Osteoblast (primary cell): Measurements from ENCODE around the gene NAB2. TPM values are rescaled to one million over a fixed set of nuclear protein-coding genes. Genes with fewer than 3 reads are reported as not detected.

ENCODE experiments used
- DNase-seq: peaks from one replicate; pipeline ENCODE4 v3.0.0; 2011; ENCODE audit warnings: low spot score, mixed read lengths; ENCODE audit not compliant: insufficient read length; ENCODE audit errors: missing footprints
- H2AFZ ChIP-seq: 2 replicates; pipeline ENCODE4 v1.6.0; 2011; ENCODE audit warnings: mild to moderate bottlenecking, low read length
- H3K27ac ChIP-seq: 2 replicates; pipeline ENCODE4 v1.5.1; 2011; ENCODE audit warnings: mild to moderate bottlenecking, low read depth, low read length, moderate library complexity
- H3K27me3 ChIP-seq: 2 replicates; pipeline ENCODE4 v1.6.0; 2012; ENCODE audit warnings: mild to moderate bottlenecking, control low read depth, inconsistent platforms, low read length, moderate library complexity; ENCODE audit not compliant: insufficient read depth
- H3K36me3 ChIP-seq: 2 replicates; pipeline ENCODE4 v1.5.1; 2011; ENCODE audit warnings: mild to moderate bottlenecking, low read length, control low read depth, moderate library complexity; ENCODE audit not compliant: insufficient read depth
- H3K4me1 ChIP-seq: 2 replicates; pipeline ENCODE4 v1.5.1; 2011; ENCODE audit warnings: mild to moderate bottlenecking, low read length, control low read depth, moderate library complexity; ENCODE audit not compliant: insufficient read depth
- H3K4me2 ChIP-seq: 2 replicates; pipeline ENCODE4 v1.6.0; 2011; ENCODE audit warnings: mild to moderate bottlenecking, low read length; ENCODE audit not compliant: insufficient read depth
- H3K4me3 ChIP-seq: fragments of 200-600 bp; sonication (generic); 3 replicates; pipeline ENCODE4 v1.5.1; 2012; ENCODE audit warnings: mild to moderate bottlenecking, low read length, inconsistent platforms; ENCODE audit not compliant: insufficient read depth
- H3K79me2 ChIP-seq: 2 replicates; pipeline ENCODE4 v1.6.0; 2012; ENCODE audit warnings: mild to moderate bottlenecking, low read length, control low read depth, inconsistent platforms; ENCODE audit not compliant: insufficient read depth
- H3K9me3 ChIP-seq: 2 replicates; pipeline ENCODE4 v1.5.1; 2011; ENCODE audit warnings: low read depth, low read length, control low read depth
- H4K20me1 ChIP-seq: 2 replicates; pipeline ENCODE4 v1.6.0; 2012; ENCODE audit warnings: mild to moderate bottlenecking, low read length, control low read depth; ENCODE audit not compliant: insufficient read depth
- CTCF ChIP-seq: IDR thresholded peaks from 2 replicates; pipeline ENCODE4 v1.5.1; 2011; ENCODE audit warnings: mild to moderate bottlenecking, low read depth, low read length, moderate library complexity; ENCODE audit errors: extremely low read depth
- total RNA-seq: library from RNA; depleted of rRNA; stranded (reverse); fragments of >200 nt; gene quantifications from 2 replicates; pipeline ENCODE4 v1.2.3, GENCODE V29; 2012

Gene NAB2
- total RNA-seq, 1 donor: 70.9 TPM

- peak overlapping the region; percentile 1 for H3K27ac ChIP-seq
- peaks cover 60% of the 10 kb centered on the region for H3K36me3 ChIP-seq
Measured at GRCh38 chr12:57092529-57092862, 3.6 kb downstream of the NAB2 start.

GRCh38 chr12:57092876-57093414 is 4.0 kb downstream of the NAB2 start:
- no peaks in the 10 kb centered on the region for H3K9me3 ChIP-seq
- H3K27me3 ChIP-seq: no peaks in the 10 kb centered on the region
- peak overlapping the region; percentile 65 for H3K27ac ChIP-seq
- peak; percentile 39 for DNase-seq
- peaks cover 42% of the 10 kb centered on the region for H3K79me2 ChIP-seq
- H3K4me3 ChIP-seq: no peak overlapping the region
- H3K4me2 ChIP-seq: peak overlapping the region; percentile 99
- no peak for TF ChIP-seq CTCF
- peaks cover 64% of the 10 kb centered on the region for H3K36me3 ChIP-seq
- no peak overlapping the region for H2AFZ ChIP-seq
- H4K20me1 ChIP-seq: peaks cover 48% of the 10 kb centered on the region
- H3K4me1 ChIP-seq: peaks cover 55% of the 10 kb centered on the region

More at GRCh38 chr12:57092529-57092862, 3.6 kb downstream of the NAB2 start:
- H4K20me1 ChIP-seq: peaks cover 46% of the 10 kb centered on the region
- peak overlapping the region; percentile 99 for H3K4me2 ChIP-seq
- peak; percentile 38 for DNase-seq
- H3K79me2 ChIP-seq: peaks cover 42% of the 10 kb centered on the region
- no peaks in the 10 kb centered on the region for H3K27me3 ChIP-seq
- peaks cover 54% of the 10 kb centered on the region for H3K4me1 ChIP-seq
- no peak overlapping the region for H3K4me3 ChIP-seq
- H3K9me3 ChIP-seq: no peaks in the 10 kb centered on the region
- no peak overlapping the region for H2AFZ ChIP-seq
- TF ChIP-seq CTCF: no peak

GRCh38 chr12:57093415-57094207 is 4.7 kb downstream of the NAB2 start:
- peak; percentile 99 for DNase-seq
- Histone ChIP-seq H4K20me1 (peaks cover 48% of the 10 kb centered on the region), H2AFZ (no peak overlapping the region), H3K27ac (peak overlapping the region; percentile 65), H3K4me1 (peaks cover 56% of the 10 kb centered on the region), H3K4me3 (peak overlapping the region; percentile 49), H3K4me2 (peak overlapping the region; percentile 56), H3K79me2 (peaks cover 42% of the 10 kb centered on the region), H3K9me3 (no peaks in the 10 kb centered on the region), H3K27me3 (no peaks in the 10 kb centered on the region), H3K36me3 (peaks cover 68% of the 10 kb centered on the region)
- TF ChIP-seq CTCF: peak; percentile 50
